Measurements from ENCODE around the gene MBNL2.

The MBNL2 gene

GRCh38 chr13:97226013-97226412 lies 3.9 kb downstream of the MBNL2 start:
- Histone ChIP-seq H3K4me3 (ENCODE audit: low read length) (no peak overlapping the region), H3K4me1 (ENCODE audit: control insufficient read depth, low read depth, low read length) (peaks cover 34% of the 10 kb centered on the region), H3K9me3 (ENCODE audit: control insufficient read depth, low read depth, low read length) (no peaks in the 10 kb centered on the region), H3K9ac (ENCODE audit: low read length) (no peak overlapping the region), H3K27me3 (ENCODE audit: control insufficient read depth, insufficient read depth, low read length) (peaks cover 87% of the 10 kb centered on the region), H3K27ac (ENCODE audit: low read length) (no peak overlapping the region), H3K36me3 (ENCODE audit: control insufficient read depth, low read depth, low read length) (no peaks in the 10 kb centered on the region)

- H3K4me3 ChIP-seq (ENCODE audit: low read length): no peak overlapping the region
- peaks cover 30% of the 10 kb centered on the region for H3K4me1 ChIP-seq (ENCODE audit: control insufficient read depth, low read depth, low read length)
- H3K9me3 ChIP-seq (ENCODE audit: control insufficient read depth, low read depth, low read length): no peaks in the 10 kb centered on the region
- H3K36me3 ChIP-seq (ENCODE audit: control insufficient read depth, low read depth, low read length): no peaks in the 10 kb centered on the region
- peaks cover 97% of the 10 kb centered on the region for H3K27me3 ChIP-seq (ENCODE audit: control insufficient read depth, insufficient read depth, low read length)
- no peak overlapping the region for H3K9ac ChIP-seq (ENCODE audit: low read length)
- no peak overlapping the region for H3K27ac ChIP-seq (ENCODE audit: low read length)
Observed at GRCh38 chr13:97226788-97227627, 4.9 kb downstream of the MBNL2 start.

- Histone ChIP-seq H3K9me3 (ENCODE audit: control insufficient read depth, low read depth, low read length) (no peaks in the 10 kb centered on the region), H3K9ac (ENCODE audit: low read length) (no peak overlapping the region), H3K27me3 (ENCODE audit: control insufficient read depth, insufficient read depth, low read length) (peaks cover 96% of the 10 kb centered on the region), H3K4me1 (ENCODE audit: control insufficient read depth, low read depth, low read length) (peaks cover 18% of the 10 kb centered on the region), H3K27ac (ENCODE audit: low read length) (no peak overlapping the region), H3K4me3 (ENCODE audit: low read length) (no peak overlapping the region), H3K36me3 (ENCODE audit: control insufficient read depth, low read depth, low read length) (no peaks in the 10 kb centered on the region)
Observed at GRCh38 chr13:97228850-97229521, 6.9 kb downstream of the MBNL2 start.

- no peaks in the 10 kb centered on the region for H3K9me3 ChIP-seq (ENCODE audit: control insufficient read depth, low read depth, low read length)
- peaks cover 11% of the 10 kb centered on the region for H3K4me1 ChIP-seq (ENCODE audit: control insufficient read depth, low read depth, low read length)
- no peak overlapping the region for H3K4me3 ChIP-seq (ENCODE audit: low read length)
- H3K9ac ChIP-seq (ENCODE audit: low read length): no peak overlapping the region
- H3K36me3 ChIP-seq (ENCODE audit: control insufficient read depth, low read depth, low read length): no peaks in the 10 kb centered on the region
- H3K27ac ChIP-seq (ENCODE audit: low read length): no peak overlapping the region
- peaks cover 96% of the 10 kb centered on the region for H3K27me3 ChIP-seq (ENCODE audit: control insufficient read depth, insufficient read depth, low read length)
Observed at GRCh38 chr13:97229699-97230098, 7.6 kb downstream of the MBNL2 start.

GRCh38 chr13:97231118-97231828 lies 9.1 kb downstream of the MBNL2 start:
- peaks cover 92% of the 10 kb centered on the region for H3K27me3 ChIP-seq (ENCODE audit: control insufficient read depth, insufficient read depth, low read length)
- H3K9me3 ChIP-seq (ENCODE audit: control insufficient read depth, low read depth, low read length): no peaks in the 10 kb centered on the region
- H3K36me3 ChIP-seq (ENCODE audit: control insufficient read depth, low read depth, low read length): no peaks in the 10 kb centered on the region
- H3K4me1 ChIP-seq (ENCODE audit: control insufficient read depth, low read depth, low read length): peaks cover 4% of the 10 kb centered on the region
- no peak overlapping the region for H3K27ac ChIP-seq (ENCODE audit: low read length)
- H3K4me3 ChIP-seq (ENCODE audit: low read length): no peak overlapping the region
- H3K9ac ChIP-seq (ENCODE audit: low read length): no peak overlapping the region

GRCh38 chr13:97231829-97232196 lies 9.7 kb downstream of the MBNL2 start:
- no peaks in the 10 kb centered on the region for H3K36me3 ChIP-seq (ENCODE audit: control insufficient read depth, low read depth, low read length)
- H3K4me3 ChIP-seq (ENCODE audit: low read length): no peak overlapping the region
- peaks cover 87% of the 10 kb centered on the region for H3K27me3 ChIP-seq (ENCODE audit: control insufficient read depth, insufficient read depth, low read length)
- peaks cover 4% of the 10 kb centered on the region for H3K4me1 ChIP-seq (ENCODE audit: control insufficient read depth, low read depth, low read length)
- no peak overlapping the region for H3K9ac ChIP-seq (ENCODE audit: low read length)
- H3K9me3 ChIP-seq (ENCODE audit: control insufficient read depth, low read depth, low read length): no peaks in the 10 kb centered on the region
- H3K27ac ChIP-seq (ENCODE audit: low read length): no peak overlapping the region

GRCh38 chr13:97233499-97233898 lies 11.4 kb downstream of the MBNL2 start:
- Histone ChIP-seq H3K9me3 (ENCODE audit: control insufficient read depth, low read depth, low read length) (no peaks in the 10 kb centered on the region), H3K27me3 (ENCODE audit: control insufficient read depth, insufficient read depth, low read length) (peaks cover 76% of the 10 kb centered on the region), H3K9ac (ENCODE audit: low read length) (no peak overlapping the region), H3K27ac (ENCODE audit: low read length) (no peak overlapping the region), H3K4me3 (ENCODE audit: low read length) (no peak overlapping the region), H3K4me1 (ENCODE audit: control insufficient read depth, low read depth, low read length) (no peaks in the 10 kb centered on the region), H3K36me3 (ENCODE audit: control insufficient read depth, low read depth, low read length) (no peaks in the 10 kb centered on the region)

GRCh38 chr13:97234236-97234635 lies 12.1 kb downstream of the MBNL2 start:
- H3K9me3 ChIP-seq (ENCODE audit: control insufficient read depth, low read depth, low read length): no peaks in the 10 kb centered on the region
- H3K4me3 ChIP-seq (ENCODE audit: low read length): no peak overlapping the region
- no peaks in the 10 kb centered on the region for H3K4me1 ChIP-seq (ENCODE audit: control insufficient read depth, low read depth, low read length)
- peaks cover 68% of the 10 kb centered on the region for H3K27me3 ChIP-seq (ENCODE audit: control insufficient read depth, insufficient read depth, low read length)
- no peak overlapping the region for H3K9ac ChIP-seq (ENCODE audit: low read length)
- H3K27ac ChIP-seq (ENCODE audit: low read length): no peak overlapping the region
- H3K36me3 ChIP-seq (ENCODE audit: control insufficient read depth, low read depth, low read length): no peaks in the 10 kb centered on the region

- Histone ChIP-seq H3K4me3 (ENCODE audit: low read length) (no peak overlapping the region), H3K4me1 (ENCODE audit: control insufficient read depth, low read depth, low read length) (peaks cover 2% of the 10 kb centered on the region), H3K9ac (ENCODE audit: low read length) (no peak overlapping the region), H3K27me3 (ENCODE audit: control insufficient read depth, insufficient read depth, low read length) (peaks cover 63% of the 10 kb centered on the region), H3K9me3 (ENCODE audit: control insufficient read depth, low read depth, low read length) (no peaks in the 10 kb centered on the region), H3K36me3 (ENCODE audit: control insufficient read depth, low read depth, low read length) (no peaks in the 10 kb centered on the region), H3K27ac (ENCODE audit: low read length) (no peak overlapping the region)
Observed at GRCh38 chr13:97234742-97235141, 12.6 kb downstream of the MBNL2 start.

- H3K36me3 ChIP-seq (ENCODE audit: control insufficient read depth, low read depth, low read length): no peaks in the 10 kb centered on the region
- H3K4me1 ChIP-seq (ENCODE audit: control insufficient read depth, low read depth, low read length): peaks cover 9% of the 10 kb centered on the region
- no peak overlapping the region for H3K9ac ChIP-seq (ENCODE audit: low read length)
- H3K27ac ChIP-seq (ENCODE audit: low read length): no peak overlapping the region
- H3K9me3 ChIP-seq (ENCODE audit: control insufficient read depth, low read depth, low read length): no peaks in the 10 kb centered on the region
- H3K27me3 ChIP-seq (ENCODE audit: control insufficient read depth, insufficient read depth, low read length): peaks cover 54% of the 10 kb centered on the region
- no peak overlapping the region for H3K4me3 ChIP-seq (ENCODE audit: low read length)
Observed at GRCh38 chr13:97235549-97236231, 13.6 kb downstream of the MBNL2 start.

GRCh38 chr13:97237388-97237787 lies 15.3 kb downstream of the MBNL2 start:
- Histone ChIP-seq H3K4me3 (ENCODE audit: low read length) (no peak overlapping the region), H3K4me1 (ENCODE audit: control insufficient read depth, low read depth, low read length) (peaks cover 15% of the 10 kb centered on the region), H3K27me3 (ENCODE audit: control insufficient read depth, insufficient read depth, low read length) (peaks cover 37% of the 10 kb centered on the region), H3K9ac (ENCODE audit: low read length) (no peak overlapping the region), H3K27ac (ENCODE audit: low read length) (no peak overlapping the region), H3K9me3 (ENCODE audit: control insufficient read depth, low read depth, low read length) (no peaks in the 10 kb centered on the region), H3K36me3 (ENCODE audit: control insufficient read depth, low read depth, low read length) (no peaks in the 10 kb centered on the region)

Measured in iPS-18a (cell line).